ENCODE data around the gene ENTHD1.
"Not testable (repeated sequence)": the region's sequence is repeated elsewhere in the genome, so short reads cannot be mapped to it uniquely, and the experiment has no call there.

Gene ENTHD1

DNA sequence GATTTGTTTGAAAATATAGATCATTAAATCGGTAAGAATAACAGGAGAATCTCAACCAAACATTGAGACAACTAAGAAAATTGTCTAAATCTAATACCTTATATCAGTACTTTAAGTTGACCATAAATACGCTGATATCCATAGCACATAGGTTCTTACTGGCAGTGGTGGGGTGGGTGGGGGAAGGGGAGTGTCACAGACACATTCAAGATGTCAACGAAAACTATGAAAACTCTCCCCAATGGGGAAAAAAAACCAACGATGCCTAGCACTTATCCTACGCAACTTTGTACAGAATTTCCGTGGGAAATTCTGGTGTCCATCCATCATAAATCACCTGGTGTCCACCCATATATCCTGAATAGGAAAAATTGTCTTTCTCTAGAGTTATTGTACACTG is 13.5 kb upstream of the ENTHD1 start:
- no peak overlapping the region for H3K27ac ChIP-seq
- TF ChIP-seq, protein P1, sequence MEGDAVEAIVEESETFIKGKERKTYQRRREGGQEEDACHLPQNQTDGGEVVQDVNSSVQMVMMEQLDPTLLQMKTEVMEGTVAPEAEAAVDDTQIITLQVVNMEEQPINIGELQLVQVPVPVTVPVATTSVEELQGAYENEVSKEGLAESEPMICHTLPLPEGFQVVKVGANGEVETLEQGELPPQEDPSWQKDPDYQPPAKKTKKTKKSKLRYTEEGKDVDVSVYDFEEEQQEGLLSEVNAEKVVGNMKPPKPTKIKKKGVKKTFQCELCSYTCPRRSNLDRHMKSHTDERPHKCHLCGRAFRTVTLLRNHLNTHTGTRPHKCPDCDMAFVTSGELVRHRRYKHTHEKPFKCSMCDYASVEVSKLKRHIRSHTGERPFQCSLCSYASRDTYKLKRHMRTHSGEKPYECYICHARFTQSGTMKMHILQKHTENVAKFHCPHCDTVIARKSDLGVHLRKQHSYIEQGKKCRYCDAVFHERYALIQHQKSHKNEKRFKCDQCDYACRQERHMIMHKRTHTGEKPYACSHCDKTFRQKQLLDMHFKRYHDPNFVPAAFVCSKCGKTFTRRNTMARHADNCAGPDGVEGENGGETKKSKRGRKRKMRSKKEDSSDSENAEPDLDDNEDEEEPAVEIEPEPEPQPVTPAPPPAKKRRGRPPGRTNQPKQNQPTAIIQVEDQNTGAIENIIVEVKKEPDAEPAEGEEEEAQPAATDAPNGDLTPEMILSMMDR (conservative IDR thresholded peaks at IDR 0.05), result no peak
- no peak for TF ChIP-seq ZFX (IDR thresholded peaks at IDR 0.05)

DNA sequence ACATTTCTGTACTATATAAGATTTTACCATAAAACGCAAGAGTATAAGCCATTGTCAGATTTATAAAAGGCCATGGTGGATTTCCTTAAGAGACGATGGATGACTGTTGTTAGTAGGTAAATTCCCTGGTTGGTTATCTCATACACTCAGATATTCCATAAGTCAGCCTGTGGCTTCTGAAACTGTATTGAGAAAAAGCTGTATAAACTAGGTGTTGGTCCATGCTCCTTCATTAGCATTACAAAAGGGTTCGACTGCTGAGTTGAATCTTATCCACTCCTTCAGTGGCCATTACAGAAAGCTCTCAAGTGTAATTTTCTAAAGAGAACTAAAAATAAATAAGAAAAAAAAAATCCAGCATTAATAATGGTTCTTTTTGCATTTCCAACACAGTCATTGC is 12.6 kb upstream of the ENTHD1 start:
- no peak for TF ChIP-seq ZFX (IDR thresholded peaks at IDR 0.05)
- TF ChIP-seq, protein P1 (conservative IDR thresholded peaks at IDR 0.05), result no peak
- no peak overlapping the region for H3K27ac ChIP-seq

DNA sequence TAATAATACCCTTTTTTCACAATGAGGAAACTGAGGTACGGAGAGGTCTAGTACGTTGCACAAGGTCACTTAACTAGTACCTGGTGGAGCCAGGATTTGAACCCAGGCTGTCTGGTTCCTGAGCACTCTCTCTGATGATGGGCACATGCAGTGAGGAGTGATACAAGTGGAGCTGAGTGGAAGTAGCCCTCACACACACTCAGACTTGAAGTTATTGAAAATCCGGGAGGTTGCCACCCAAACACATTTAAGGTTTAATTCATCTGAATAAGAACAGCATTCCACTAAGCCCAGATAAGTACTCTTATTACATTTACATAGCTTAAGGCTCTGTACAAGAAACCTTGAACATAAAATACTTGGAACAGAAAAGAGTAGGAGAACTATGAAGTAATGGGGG is 12.1 kb upstream of the ENTHD1 start:
- no peak for TF ChIP-seq ZFX (IDR thresholded peaks at IDR 0.05)
- TF ChIP-seq, protein P1 (conservative IDR thresholded peaks at IDR 0.05), result no peak
- no peak overlapping the region for H3K27ac ChIP-seq

DNA sequence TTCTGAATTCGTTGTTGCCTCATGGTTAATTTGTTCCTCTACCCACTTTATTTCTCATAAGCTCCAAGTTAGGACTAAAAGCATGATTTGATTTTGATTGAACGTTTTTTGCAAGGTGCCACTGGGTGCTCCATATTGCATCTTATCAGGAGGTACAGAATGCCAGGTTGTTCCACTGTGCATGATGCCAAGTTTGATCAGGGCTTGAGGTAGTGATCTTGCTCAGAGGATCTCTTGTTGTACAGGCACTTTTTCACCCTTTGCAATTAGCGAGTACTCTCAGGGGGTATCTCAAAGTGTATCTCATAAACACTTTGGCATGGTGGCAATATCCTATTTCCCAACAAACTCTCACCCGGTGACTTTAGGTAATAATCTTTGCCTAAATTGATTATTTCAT is 11.3 kb upstream of the ENTHD1 start:
- TF ChIP-seq, protein P1 (conservative IDR thresholded peaks at IDR 0.05), result no peak
- TF ChIP-seq ZFX (IDR thresholded peaks at IDR 0.05), result no peak
- H3K27ac ChIP-seq, result no peak overlapping the region

DNA sequence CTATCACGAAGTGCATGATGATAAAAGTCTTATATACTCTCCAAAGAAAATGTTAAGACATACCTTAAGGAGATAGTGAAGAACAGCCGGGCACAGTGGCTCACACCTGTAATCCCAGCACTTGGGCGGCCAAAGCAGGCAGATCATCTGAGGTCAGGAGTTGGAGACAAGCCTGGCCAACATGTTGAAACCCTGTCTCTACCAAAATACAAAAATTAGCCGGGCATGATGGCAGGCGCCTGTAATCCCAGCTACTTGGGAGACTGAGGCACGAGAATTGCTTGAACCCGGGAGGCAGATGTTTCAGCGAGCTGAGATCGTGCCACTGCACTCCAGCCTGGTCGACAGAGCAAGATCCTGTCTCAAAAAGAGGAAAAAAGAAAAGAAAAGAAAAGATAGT is 10.5 kb upstream of the ENTHD1 start:
- not testable (repeated sequence) for H3K27ac ChIP-seq

DNA sequence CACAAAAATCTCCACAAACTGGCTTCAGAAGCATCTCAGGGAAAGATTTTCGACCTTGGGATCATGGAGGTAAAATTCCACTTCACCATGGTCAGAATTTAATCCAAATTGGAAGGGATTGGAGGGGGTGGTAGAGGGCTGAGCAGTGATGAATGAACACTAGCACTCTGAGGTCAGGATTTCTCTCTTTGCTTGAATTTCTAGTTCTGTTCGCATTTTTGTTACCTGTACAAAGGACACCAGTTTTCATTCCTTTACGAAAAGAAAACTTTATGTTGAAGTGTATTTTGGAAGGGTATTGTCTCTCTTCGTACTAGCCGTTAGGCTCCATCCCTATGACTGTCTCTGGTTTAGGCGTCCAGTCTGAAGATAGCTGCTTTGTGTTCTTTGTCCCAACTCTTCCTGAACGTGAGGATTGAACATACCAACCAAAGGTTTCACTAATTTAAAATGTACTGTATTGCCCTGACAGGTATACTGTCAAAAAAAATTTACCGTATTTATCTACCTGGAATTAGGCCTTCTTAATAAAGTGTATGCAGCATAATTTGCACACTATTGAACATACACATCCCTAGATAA is 8.1 kb upstream of the ENTHD1 start:
- TF ChIP-seq, protein P1 (conservative IDR thresholded peaks at IDR 0.05), result no peak
- no peak for TF ChIP-seq ZFX (IDR thresholded peaks at IDR 0.05)
- no peak overlapping the region for H3K27ac ChIP-seq

DNA sequence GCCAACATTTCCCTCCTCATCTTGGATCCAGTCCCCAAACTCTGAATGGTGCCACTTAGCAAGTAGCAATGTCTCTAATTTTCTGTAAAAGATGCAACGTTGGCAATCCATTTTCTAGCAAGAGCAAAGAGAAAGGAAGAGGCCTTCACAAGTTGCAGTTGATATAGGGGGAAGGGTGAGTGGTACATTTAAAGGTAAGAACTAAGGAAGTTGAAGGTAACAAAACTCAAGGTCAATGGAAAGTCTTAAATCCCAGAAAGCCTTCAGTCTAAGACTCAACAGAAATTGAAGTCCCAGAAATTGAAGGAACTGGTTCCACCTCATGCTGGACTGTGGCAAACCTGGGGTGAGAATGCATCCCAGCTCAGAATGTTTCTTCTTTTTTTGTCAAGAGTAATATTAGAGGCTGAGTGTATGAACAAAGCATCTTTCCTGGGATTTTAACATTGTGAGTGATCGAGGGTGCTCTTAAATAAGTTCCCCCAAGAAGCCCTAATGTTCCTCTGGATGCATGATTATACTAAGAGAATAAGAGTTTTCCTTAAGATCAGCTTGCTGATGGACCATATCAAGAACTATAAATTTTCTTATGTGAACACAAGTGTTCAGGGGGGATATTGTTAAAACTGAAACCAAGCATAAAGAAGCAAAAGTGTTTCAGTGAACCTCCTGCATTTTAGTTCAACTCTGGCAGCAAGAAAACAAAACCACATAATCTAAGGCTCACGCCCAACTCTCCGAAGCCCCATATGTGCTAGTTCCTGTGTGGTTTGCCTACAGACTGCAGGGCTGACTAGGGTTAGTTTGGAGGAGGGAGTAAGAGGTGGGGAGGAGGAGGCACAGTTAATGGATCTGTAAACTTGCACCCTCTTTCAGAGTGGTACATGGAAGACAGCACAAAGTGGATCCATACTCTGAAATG is 7.0 kb upstream of the ENTHD1 start, which contains the start of gene GRAP2:
Gene GRAP2 (plus strand): TSS at position 779 of the 922 bp plus-strand sequence. CDS start 46,023 bp downstream, outside the sequence.
- H3K27ac ChIP-seq, result no peak within 1 kb of the TSS
- TF ChIP-seq, protein P1 (conservative IDR thresholded peaks at IDR 0.05), result no peak
- TF ChIP-seq ZFX (IDR thresholded peaks at IDR 0.05), result no peak

Measured in C4-2B (cell line).